Loucy (cell line): ENCODE measurements around the gene E2F7.

Experiments used
- EZH2phosphoT487 ChIP-seq: fragments of 200-600 bp; IDR thresholded peaks from 2 replicates; pipeline ENCODE4 v1.6.1; 2018; ENCODE audit warnings: antibody characterized with exemption, mild to moderate bottlenecking, moderate library complexity, borderline replicate concordance
- TF ChIP-seq, protein P1 (sequence below): fragments of 200-600 bp; sonication (generic); conservative IDR thresholded peaks from 2 replicates; pipeline ENCODE4 v1.5.1; 2014; ENCODE audit warnings: mild to moderate bottlenecking, antibody characterized with exemption, low read length

DNA sequence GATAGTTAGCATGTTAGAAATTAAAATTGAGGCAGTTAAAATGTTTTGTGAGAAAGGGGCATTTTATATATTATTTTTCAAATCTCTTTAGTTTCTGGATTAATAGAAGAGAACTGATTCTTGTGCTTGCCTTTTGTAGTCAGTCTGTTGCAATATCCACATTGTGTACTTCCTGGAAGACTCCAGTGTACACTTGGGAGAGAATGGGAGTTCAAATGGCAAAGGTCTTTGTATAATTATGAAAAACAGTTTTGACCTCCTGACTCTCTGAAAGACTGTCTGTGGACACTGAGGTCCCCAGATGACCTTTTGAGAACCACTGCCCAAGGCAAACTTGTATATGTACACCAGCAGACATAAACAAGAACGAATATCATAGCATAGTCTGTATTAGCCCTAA lies 12.1 kb downstream of the E2F7 start:
- TF ChIP-seq, protein P1, sequence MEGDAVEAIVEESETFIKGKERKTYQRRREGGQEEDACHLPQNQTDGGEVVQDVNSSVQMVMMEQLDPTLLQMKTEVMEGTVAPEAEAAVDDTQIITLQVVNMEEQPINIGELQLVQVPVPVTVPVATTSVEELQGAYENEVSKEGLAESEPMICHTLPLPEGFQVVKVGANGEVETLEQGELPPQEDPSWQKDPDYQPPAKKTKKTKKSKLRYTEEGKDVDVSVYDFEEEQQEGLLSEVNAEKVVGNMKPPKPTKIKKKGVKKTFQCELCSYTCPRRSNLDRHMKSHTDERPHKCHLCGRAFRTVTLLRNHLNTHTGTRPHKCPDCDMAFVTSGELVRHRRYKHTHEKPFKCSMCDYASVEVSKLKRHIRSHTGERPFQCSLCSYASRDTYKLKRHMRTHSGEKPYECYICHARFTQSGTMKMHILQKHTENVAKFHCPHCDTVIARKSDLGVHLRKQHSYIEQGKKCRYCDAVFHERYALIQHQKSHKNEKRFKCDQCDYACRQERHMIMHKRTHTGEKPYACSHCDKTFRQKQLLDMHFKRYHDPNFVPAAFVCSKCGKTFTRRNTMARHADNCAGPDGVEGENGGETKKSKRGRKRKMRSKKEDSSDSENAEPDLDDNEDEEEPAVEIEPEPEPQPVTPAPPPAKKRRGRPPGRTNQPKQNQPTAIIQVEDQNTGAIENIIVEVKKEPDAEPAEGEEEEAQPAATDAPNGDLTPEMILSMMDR, result no peak
- TF ChIP-seq EZH2phosphoT487, result no peak
